Testis (tissue), 3 donors: ENCODE results near the gene COX19. TPM values are rescaled to one million over a fixed set of nuclear protein-coding genes. Genes with fewer than 3 reads are reported as not detected.

Experiments used
- DNase-seq: peaks from one replicate; pipeline ENCODE4 v3.0.0-alpha.2; 2019
- H3K27ac ChIP-seq, 2 donors: fragments of 200-600 bp; sonication (generic); one replicate each; pipeline ENCODE4 v1.5.1; 2019
- H3K27me3 ChIP-seq: fragments of 200-600 bp; sonication (generic); one replicate; pipeline ENCODE4 v1.5.1; 2019
- H3K36me3 ChIP-seq: fragments of 200-600 bp; sonication (generic); one replicate; pipeline ENCODE4 v1.5.1; 2017; ENCODE audit warnings: low read depth; ENCODE audit errors: missing control alignments
- H3K4me1 ChIP-seq: fragments of 200-600 bp; sonication (generic); one replicate; pipeline ENCODE4 v1.5.1; 2019
- H3K4me3 ChIP-seq, 2 donors: fragments of 200-600 bp; sonication (generic); one replicate each; pipeline ENCODE4 v1.5.1; 2017 to 2019
- H3K9me3 ChIP-seq: fragments of 200-600 bp; sonication (generic); one replicate; pipeline ENCODE4 v1.5.1; 2017
- POLR2A ChIP-seq: fragments of 450-650 bp; IDR thresholded peaks from one replicate; pipeline ENCODE4 v1.6.1; 2017; ENCODE audit warnings: antibody characterized with exemption, mild to moderate bottlenecking, moderate library complexity
- WGBS, 2 donors: methylation state at CpG; one replicate each; pipeline ENCODE4 v1.1.5; 2018; 5-methylcytosine and 5-hydroxymethylcytosine counted together
- intact Hi-C: fragments of 100-400 bp; cut with DNase I; formaldehyde crosslinking; loops from one replicate; pipeline ENCODE4 v1.15.1; 2023; ENCODE audit warnings: low total_unique reads
- polyA plus RNA-seq: library from polyadenylated mRNA; stranded (reverse); fragments of 350-450 nt; fragmentation: Illumina TruSeq; extraction: RNeasy Lipid Tissue Mini Kit (QIAGEN cat#74804); gene quantifications from one replicate; pipeline ENCODE4 v1.2.3, GENCODE V29; 2014; ENCODE audit warnings: low read depth, low replicate concordance; ENCODE audit not compliant: insufficient read depth
- total RNA-seq, 2 donors: library from RNA; depleted of rRNA; stranded (reverse); fragments of >200 nt; gene quantifications; one replicate each; pipeline ENCODE4 v1.2.3, GENCODE V29; 2016
- TF ChIP-seq, protein P1 (sequence below), 3 experiments: fragments of 450-650 bp in 2 of 3; fragments of 200-600 bp in 1 of 3; sonication (generic) in 1 of 3; IDR thresholded peaks; one replicate each; pipeline ENCODE4 v1.5.1; 2016 to 2019; ENCODE audit warnings: antibody characterized with exemption in 3 of 3, mild to moderate bottlenecking in 2 of 3, moderate library complexity in 1 of 3

COX19 gene
- total and polyA plus RNA-seq, 3 donors from 2014 or later, result 8.8 to 23.5 (median 21.6) TPM

GRCh38 chr7:1015196-1016121 is 40.1 kb upstream of the COX19 start:
- WGBS, 2 donors, result 82 to 96% methylated on average over 5 to 28 of the region's 28 CpGs
- no peaks in the 10 kb centered on the region for H3K4me1 ChIP-seq
- TF ChIP-seq, protein P1, sequence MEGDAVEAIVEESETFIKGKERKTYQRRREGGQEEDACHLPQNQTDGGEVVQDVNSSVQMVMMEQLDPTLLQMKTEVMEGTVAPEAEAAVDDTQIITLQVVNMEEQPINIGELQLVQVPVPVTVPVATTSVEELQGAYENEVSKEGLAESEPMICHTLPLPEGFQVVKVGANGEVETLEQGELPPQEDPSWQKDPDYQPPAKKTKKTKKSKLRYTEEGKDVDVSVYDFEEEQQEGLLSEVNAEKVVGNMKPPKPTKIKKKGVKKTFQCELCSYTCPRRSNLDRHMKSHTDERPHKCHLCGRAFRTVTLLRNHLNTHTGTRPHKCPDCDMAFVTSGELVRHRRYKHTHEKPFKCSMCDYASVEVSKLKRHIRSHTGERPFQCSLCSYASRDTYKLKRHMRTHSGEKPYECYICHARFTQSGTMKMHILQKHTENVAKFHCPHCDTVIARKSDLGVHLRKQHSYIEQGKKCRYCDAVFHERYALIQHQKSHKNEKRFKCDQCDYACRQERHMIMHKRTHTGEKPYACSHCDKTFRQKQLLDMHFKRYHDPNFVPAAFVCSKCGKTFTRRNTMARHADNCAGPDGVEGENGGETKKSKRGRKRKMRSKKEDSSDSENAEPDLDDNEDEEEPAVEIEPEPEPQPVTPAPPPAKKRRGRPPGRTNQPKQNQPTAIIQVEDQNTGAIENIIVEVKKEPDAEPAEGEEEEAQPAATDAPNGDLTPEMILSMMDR (IDR thresholded peaks at IDR 0.05), result no peak
- no peak for TF ChIP-seq POLR2A
- no peaks in the 10 kb centered on the region for H3K27me3 ChIP-seq
- no peak overlapping the region for H3K4me3 ChIP-seq
- intact Hi-C loops, result no loop called here
- DNase-seq, result no peak
- H3K36me3 ChIP-seq, result no peaks in the 10 kb centered on the region
- no peak overlapping the region for H3K27ac ChIP-seq
- no peaks in the 10 kb centered on the region for H3K9me3 ChIP-seq

DNA sequence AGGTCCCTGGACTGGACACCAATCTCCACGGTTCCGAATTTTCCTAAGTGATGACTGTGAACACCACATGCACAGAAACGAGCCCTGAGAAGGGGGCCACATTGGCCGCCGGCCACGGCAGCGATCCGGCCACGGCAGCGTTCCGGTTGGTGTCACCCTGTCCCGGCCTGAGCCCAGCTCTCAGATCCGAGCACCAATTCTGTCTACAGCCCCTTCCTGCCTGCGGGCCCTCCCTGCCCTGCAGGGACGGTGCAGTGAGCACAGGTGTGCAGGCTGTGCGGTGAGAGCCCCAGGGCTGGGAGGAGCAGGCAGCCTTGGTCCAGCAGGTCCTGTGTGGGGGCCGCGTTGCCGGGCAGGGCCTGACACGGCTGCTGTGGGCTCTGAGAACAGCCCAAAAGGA is 39.3 kb upstream of the COX19 start:
- 88 to 94% methylated on average over 12 to 20 of the region's 20 CpGs for WGBS, 2 donors
- Histone ChIP-seq H3K36me3 (no peaks in the 10 kb centered on the region), H3K4me1 (no peaks in the 10 kb centered on the region), H3K9me3 (no peaks in the 10 kb centered on the region), H3K27ac (no peak overlapping the region), H3K27me3 (no peaks in the 10 kb centered on the region), H3K4me3 (no peak overlapping the region)
- no peak for DNase-seq
- TF ChIP-seq, protein P1 (IDR thresholded peaks at IDR 0.05), result no peak
- TF ChIP-seq POLR2A, result no peak
- intact Hi-C loops, result no loop called here

- no peak overlapping the region for H3K27ac ChIP-seq
- 84 to 86% methylated on average over 6 to 11 of the region's 11 CpGs for WGBS, 2 donors
- no peak for TF ChIP-seq POLR2A
- TF ChIP-seq, protein P1 (IDR thresholded peaks at IDR 0.05), result no peak
- no peak for DNase-seq
- H3K27me3 ChIP-seq, result no peaks in the 10 kb centered on the region
- no peaks in the 10 kb centered on the region for H3K4me1 ChIP-seq
- intact Hi-C loops, result no loop called here
- no peak overlapping the region for H3K4me3 ChIP-seq
- H3K9me3 ChIP-seq, result no peaks in the 10 kb centered on the region
- H3K36me3 ChIP-seq, result no peaks in the 10 kb centered on the region
These were observed 38.2 kb upstream of the COX19 start for GRCh38 chr7:1013581-1013980.

DNA sequence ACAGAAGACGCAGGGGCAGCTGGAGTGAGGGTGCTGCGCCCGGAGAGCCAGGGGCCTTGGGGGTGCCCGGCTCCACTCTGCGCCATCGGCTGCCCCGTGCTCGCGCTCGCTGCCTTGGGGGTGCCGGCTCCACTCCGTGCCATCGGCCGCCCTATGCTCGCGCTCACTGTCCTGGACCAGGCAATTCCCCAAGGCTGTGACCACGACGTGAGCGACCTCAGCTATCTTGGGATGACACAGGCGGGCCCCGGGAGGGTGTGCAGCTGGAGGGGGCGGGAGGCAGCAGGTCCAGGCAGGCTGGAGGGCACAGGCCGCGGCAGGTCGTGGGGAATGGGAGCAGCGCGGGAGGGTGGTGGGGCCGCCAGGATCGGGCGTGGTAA is 37.4 kb upstream of the COX19 start:
- TF ChIP-seq POLR2A, result no peak
- TF ChIP-seq, protein P1 (IDR thresholded peaks at IDR 0.05), result no peak

More for the DNA sequence above, 37.4 kb upstream of the COX19 start:
- no peak for DNase-seq
- 84 to 93% methylated on average over 8 to 27 of the region's 30 CpGs for WGBS, 2 donors
- Histone ChIP-seq H3K27me3 (no peaks in the 10 kb centered on the region), H3K4me3 (no peak overlapping the region), H3K9me3 (no peaks in the 10 kb centered on the region), H3K27ac (no peak overlapping the region), H3K36me3 (no peaks in the 10 kb centered on the region), H3K4me1 (no peaks in the 10 kb centered on the region)
- intact Hi-C loops, result no loop called here
